GM15510 (cell line): ENCODE data around the gene KCNQ1.

Source experiments
- POLR2A ChIP-seq: IDR thresholded peaks from 3 replicates; pipeline ENCODE4 v1.6.1; 2011; ENCODE audit warnings: borderline replicate concordance; ENCODE audit not compliant: insufficient read length; ENCODE audit errors: extremely low read depth

The KCNQ1 gene

GRCh38 chr11:2653930-2654739, 209.3 kb downstream of the KCNQ1 start:
- TF ChIP-seq POLR2A = no peak

DNA sequence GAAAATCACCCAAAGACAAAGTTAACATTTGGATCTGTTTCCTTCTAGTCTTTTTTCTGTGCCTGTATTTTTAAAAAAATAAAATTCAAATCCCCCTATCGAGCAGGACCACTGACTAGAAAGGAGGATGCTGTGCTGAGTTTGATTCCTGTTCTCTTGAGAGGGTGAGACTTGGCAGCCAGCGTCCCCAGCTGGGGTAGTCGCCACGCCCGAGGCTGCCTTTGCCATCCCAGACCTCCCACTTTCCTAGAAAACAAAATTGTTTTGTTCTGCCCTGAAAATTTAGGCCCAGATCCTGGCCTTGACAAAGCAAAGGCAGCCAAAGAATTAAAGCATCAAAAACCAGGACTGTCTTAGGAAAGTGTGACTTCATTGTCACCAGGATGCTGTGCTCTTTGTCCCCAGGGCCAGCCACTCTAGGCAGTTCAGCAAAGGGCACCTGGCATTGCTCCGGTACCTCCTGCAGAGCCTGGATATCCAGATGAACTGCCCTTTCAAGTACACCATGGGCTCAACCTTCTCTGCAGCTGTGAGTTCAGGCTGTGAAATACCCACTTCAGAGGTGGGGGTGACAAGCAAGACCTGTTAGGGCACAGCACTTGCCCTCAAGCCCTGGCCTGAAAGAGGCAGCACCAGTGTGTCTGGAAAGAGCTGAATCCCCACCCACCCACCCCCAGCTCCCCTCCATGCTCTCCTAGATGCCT, 210.4 kb downstream of the KCNQ1 start:
- TF ChIP-seq POLR2A = no peak

- no peak for TF ChIP-seq POLR2A
These were observed 211.2 kb downstream of the KCNQ1 start for GRCh38 chr11:2655834-2656622.

GRCh38 chr11:2656859-2657258, 212.1 kb downstream of the KCNQ1 start:
- no peak for TF ChIP-seq POLR2A

DNA sequence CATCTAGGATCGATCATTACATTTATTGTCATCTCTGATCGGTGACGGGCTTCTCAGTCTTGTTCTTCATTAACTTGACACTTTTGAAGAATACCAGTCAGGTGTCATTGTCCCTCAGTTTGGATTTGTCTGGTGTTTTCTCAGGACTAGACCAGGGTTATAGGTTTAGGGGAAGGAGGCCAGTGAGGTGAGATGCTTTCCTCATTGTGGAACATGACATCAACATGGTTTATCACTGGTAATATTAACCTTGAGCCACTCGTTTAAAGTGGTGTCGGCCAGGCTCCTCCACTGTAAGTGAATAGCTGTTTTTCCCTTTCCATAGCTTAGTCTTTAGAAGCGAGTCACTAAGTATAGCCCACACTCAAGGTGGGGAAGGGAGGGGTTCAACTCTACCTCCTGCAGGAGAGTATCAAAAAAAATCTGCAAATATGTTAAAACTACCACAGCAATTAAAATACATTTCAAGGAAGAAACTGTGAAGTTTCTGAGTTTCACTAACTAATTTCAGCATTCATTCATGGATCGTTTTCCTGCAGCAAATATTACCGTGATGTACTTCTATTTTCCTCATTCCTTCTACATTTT, 213.0 kb downstream of the KCNQ1 start:
- no peak for TF ChIP-seq POLR2A

GRCh38 chr11:2660357-2660939, 215.6 kb downstream of the KCNQ1 start:
- no peak for TF ChIP-seq POLR2A

DNA sequence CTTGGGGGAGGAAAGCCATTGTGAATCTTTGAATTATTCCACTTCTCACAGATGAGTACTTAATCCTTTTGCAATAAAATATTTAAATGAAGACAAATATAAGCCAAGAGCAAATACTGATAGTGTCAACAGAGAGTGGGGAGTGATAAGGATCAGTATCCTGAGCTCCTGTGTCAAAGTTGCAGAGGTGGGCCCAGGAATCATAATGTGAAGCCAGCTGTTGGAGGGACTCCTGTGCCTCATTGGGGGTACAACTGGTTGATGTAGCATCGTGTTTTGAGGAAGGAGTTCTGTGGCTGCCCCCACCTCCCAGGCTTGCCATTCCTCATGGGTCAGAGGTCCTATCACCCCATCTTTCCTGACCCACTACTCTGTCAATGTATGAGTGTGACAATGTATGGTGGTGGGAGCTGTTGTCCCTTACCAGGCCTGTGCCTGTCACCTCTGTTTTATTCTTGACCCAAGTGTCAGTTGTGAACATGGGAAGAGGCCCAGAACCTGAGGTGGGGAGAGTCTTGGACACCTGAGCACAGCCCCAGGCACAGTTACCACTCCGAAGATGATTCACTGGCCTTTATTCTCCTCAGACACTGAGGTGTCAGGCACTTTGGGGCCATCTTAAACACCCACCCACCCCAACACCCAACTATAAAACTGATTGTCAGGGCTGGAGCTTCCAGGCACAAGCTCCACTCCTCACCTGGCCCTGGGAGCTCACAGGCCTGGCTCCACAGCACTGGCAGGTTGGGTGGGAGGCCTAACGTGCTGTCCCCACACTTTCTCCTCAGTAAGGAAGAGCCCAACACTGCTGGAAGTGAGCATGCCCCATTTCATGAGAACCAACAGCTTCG, 216.6 kb downstream of the KCNQ1 start:
- no peak for TF ChIP-seq POLR2A

- TF ChIP-seq POLR2A = no peak
These were observed 217.2 kb downstream of the KCNQ1 start for GRCh38 chr11:2662024-2662312.

- no peak for TF ChIP-seq POLR2A
These were observed 217.9 kb downstream of the KCNQ1 start for GRCh38 chr11:2662430-2663299.

DNA sequence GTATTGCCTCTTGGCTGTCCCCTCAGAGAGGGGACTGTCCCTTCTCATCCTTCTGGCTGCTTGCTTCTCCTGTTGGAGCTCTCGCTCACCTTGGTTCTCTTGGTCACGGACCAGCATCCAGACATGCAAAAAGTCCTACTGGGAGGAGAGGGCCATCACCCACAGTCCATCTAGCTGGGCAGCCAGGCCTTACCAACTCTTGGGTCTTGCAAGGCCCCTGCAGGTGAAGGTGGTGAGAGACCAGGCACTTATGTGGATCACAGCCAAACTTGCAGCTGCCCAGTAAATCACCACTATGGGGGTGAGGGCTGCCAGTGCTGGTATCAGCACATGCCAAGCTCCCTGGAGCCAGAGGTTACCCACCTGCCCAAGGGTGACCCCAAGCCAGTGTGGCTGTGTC, 218.7 kb downstream of the KCNQ1 start:
- TF ChIP-seq POLR2A = no peak

GRCh38 chr11:2663915-2664314, 219.1 kb downstream of the KCNQ1 start:
- no peak for TF ChIP-seq POLR2A

GRCh38 chr11:2664376-2664775, 219.6 kb downstream of the KCNQ1 start:
- no peak for TF ChIP-seq POLR2A
